Pancreas (tissue), 10 donors: ENCODE measurements around the gene GRK5. TPM values are rescaled to one million over a fixed set of nuclear protein-coding genes. Genes with fewer than 3 reads are reported as not detected.

Experiments
- ATAC-seq, 4 donors: fragments of 200-7000 bp; cut with Tn5 transposase; one replicate each; pipeline versions ENCODE4 v1.8.0 to v1.9.1; 2020; ENCODE audit warnings: mild to moderate bottlenecking in 4 of 4, moderate library complexity in 4 of 4
- DNase-seq, 6 donors: peaks; one replicate each; pipeline ENCODE4 v3.0.0-alpha.2; 2020
- FAIRE-seq: peaks from 2 replicates; lab custom pipeline; 2012; peaks lifted over from hg19 to GRCh38; lab: Jason Lieb, UNC
- H3K27ac ChIP-seq, 4 donors: fragments of 200-600 bp; sonication (generic); 1 replicate in 3 of 4; 2 replicates in 1 of 4; pipeline versions ENCODE4 v1.5.0 to v1.8.0; 2020
- H3K27me3 ChIP-seq, 4 donors: fragments of 200-600 bp; one replicate each; pipeline ENCODE4 v1.8.0; 2021
- H3K36me3 ChIP-seq, 3 donors: fragments of 200-600 bp; sonication (generic) in 1 of 3; one replicate each; pipeline versions ENCODE4 v1.5.0 to v1.8.0; 2020 to 2021
- H3K4me1 ChIP-seq, 3 donors: fragments of 200-600 bp; one replicate each; pipeline ENCODE4 v1.8.0; 2021
- H3K4me3 ChIP-seq, 4 donors: fragments of 200-600 bp; sonication (generic) in 2 of 4; one replicate each; pipeline versions ENCODE4 v1.5.0 to v1.8.0; 2020 to 2021
- H3K9me3 ChIP-seq, 4 donors: fragments of 200-600 bp; one replicate each; pipeline ENCODE4 v1.8.0; 2021
- CTCF ChIP-seq, 4 donors: fragments of 200-600 bp; sonication (generic) in 3 of 4; IDR thresholded peaks; one replicate each; pipeline versions ENCODE4 v1.5.0 to v1.8.0; 2021; ENCODE audit warnings: antibody characterized with exemption in 4 of 4
- WGBS, 2 donors: extraction: QIAGEN DNeasy Blood & Tissue Kit; methylation state at CpG; one replicate each; pipeline ENCODE4 v1.1.7; 2013; 5-methylcytosine and 5-hydroxymethylcytosine counted together
- intact Hi-C, 3 donors: fragments of 100-400 bp; cut with DNase I; formaldehyde crosslinking; loops; one replicate each; pipeline versions ENCODE4 v1.11.1 to v1.14.2; 2022
- polyA plus RNA-seq, 2 donors: library from polyadenylated mRNA; stranded (reverse); fragments of 200-250 nt; gene quantifications; one replicate each; pipeline ENCODE4 v1.2.3, GENCODE V29; 2013
- total RNA-seq, 6 donors: library from RNA; stranded (reverse); fragmentation: NEBNext Ultra II Directional in 4 of 6; extraction: Animal tissue kit (Norgen Biotek cat#: 25700) in 4 of 6; gene quantifications; one replicate each; pipeline versions ENCODE4 v1.2.1 to v1.2.4, GENCODE V29; 2021 to 2023
- donor health status: healthy with polysubstance abuse.
- donor health status: DM: no; HTN: no; CAD: no; lungs with moderate emphysema.
- donor health status: DM: no; HTN: no; CAD: no.
- donor health status: control.
- donor health status: control.
- donor health status: Bipolar disorder and iron deficiency.
- donor health status: DM: yes; HTN: yes; CAD: no.
- donor health status: DM: no; HTN: no; CAD: no.
- donor health status: DM: no; HTN: no; CAD: no.
- donor health status: DM: yes; HTN: yes; CAD: no.

The GRK5 gene
- total and polyA plus RNA-seq, 8 donors, result 1.4 to 6.0 (median 2.5) TPM

- Histone ChIP-seq H3K36me3 (no peaks in the 10 kb centered on the region), H3K27ac (no peak overlapping the region), H3K4me1 (peaks cover 0 to 13% (median 5%) of the 10 kb centered on the region in 3 donors), H3K27me3 (no peaks in the 10 kb centered on the region), H3K9me3 (no peaks in the 10 kb centered on the region), H3K4me3 (no peak overlapping the region)
- no peak for TF ChIP-seq CTCF (IDR thresholded peaks at IDR 0.05)
- intact Hi-C loops, result no loop called here
- WGBS, 2 donors, result 64 to 67% methylated on average over 21 of the region's 21 CpGs
- peak in 1 of 6 donors; percentile 41 for DNase-seq
- no peak for FAIRE-seq
- peak in 1 of 4 donors; percentile 18 for ATAC-seq
Observed at GRCh38 chr10:119368991-119369869, 161.9 kb downstream of the GRK5 start.

- DNase-seq (no peak), ATAC-seq (peak in 1 of 4 donors; percentile 33), FAIRE-seq (no peak)
- peak overlapping the region in 1 of 4 donors; percentile 41 for H3K27ac ChIP-seq
- no peak overlapping the region for H3K4me3 ChIP-seq
- no peak for TF ChIP-seq CTCF (IDR thresholded peaks at IDR 0.05)
- no peaks in the 10 kb centered on the region for H3K27me3 ChIP-seq
- no peaks in the 10 kb centered on the region for H3K36me3 ChIP-seq
- WGBS, 2 donors, result 85% methylated on average over 16 of the region's 16 CpGs
- peaks cover 0 to 7% (median 2%) of the 10 kb centered on the region in 3 donors for H3K4me1 ChIP-seq
- intact Hi-C loops, result no loop called here
- no peaks in the 10 kb centered on the region for H3K9me3 ChIP-seq
Observed at GRCh38 chr10:119370111-119370741, 162.9 kb downstream of the GRK5 start.

- no peak for TF ChIP-seq CTCF (IDR thresholded peaks at IDR 0.05)
- no peak for DNase-seq
- Histone ChIP-seq H3K4me1 (peaks cover 0 to 3% (median 0%) of the 10 kb centered on the region in 3 donors), H3K27ac (no peak overlapping the region), H3K4me3 (no peak overlapping the region), H3K9me3 (no peaks in the 10 kb centered on the region), H3K27me3 (no peaks in the 10 kb centered on the region), H3K36me3 (no peaks in the 10 kb centered on the region)
- 80 to 83% methylated on average over 24 of the region's 24 CpGs for WGBS, 2 donors
- peak in 2 of 4 donors; percentile 36 for ATAC-seq
- no peak for FAIRE-seq
- intact Hi-C loops, result no loop called here
Observed at GRCh38 chr10:119370972-119371703, 163.8 kb downstream of the GRK5 start.

- Histone ChIP-seq H3K36me3 (no peaks in the 10 kb centered on the region), H3K27ac (no peak overlapping the region), H3K27me3 (no peaks in the 10 kb centered on the region), H3K4me1 (peaks cover 0 to 3% (median 0%) of the 10 kb centered on the region in 3 donors), H3K9me3 (no peaks in the 10 kb centered on the region), H3K4me3 (no peak overlapping the region)
- FAIRE-seq, result no peak
- no peak for ATAC-seq
- DNase-seq, result peak in 1 of 6 donors; percentile 11
- no peak for TF ChIP-seq CTCF (IDR thresholded peaks at IDR 0.05)
- intact Hi-C loops, result no loop called here
- WGBS, 2 donors, result 79 to 81% methylated on average over 7 of the region's 7 CpGs
Observed at GRCh38 chr10:119371704-119372663, 164.6 kb downstream of the GRK5 start.
